ENCODE measurements around the gene BRD3. TPM values are rescaled to one million over a fixed set of nuclear protein-coding genes. Genes with fewer than 3 reads are reported as not detected.

BRD3 gene
- total and polyA plus RNA-seq, 2 of the 8 experiments (the other 6 are each of a cell fraction or from before 2014, with no cell fraction given) = 31.0 to 82.7 TPM

GRCh38 chr9:134002796-134003195, 65.0 kb downstream of the BRD3 start:
- Histone ChIP-seq H4K91ac (replicated peaks; ENCODE audit: insufficient read length, low read length) (no peak overlapping the region), H3K18ac (ENCODE audit: extremely low read depth, low read length) (no peak overlapping the region), H4K20me1 (replicated peaks in 1 of 2; ENCODE audit: control insufficient read depth in 1 of 2, insufficient read depth in 2 of 2, low read length in 2 of 2) (peaks cover 0 to 3% of the 10 kb centered on the region in 2 experiments), H3K56ac (replicated peaks; ENCODE audit: insufficient read length, low read depth, low read length) (no peak overlapping the region), H3K27me3 (replicated peaks in 1 of 4; ENCODE audit: control insufficient read depth in 3 of 4, extremely low read depth in 1 of 4, insufficient read depth in 3 of 4, low read length in 3 of 4) (no peaks in the 10 kb centered on the region), H3K79me1 (ENCODE audit: low read depth, low read length) (no peaks in the 10 kb centered on the region), H2BK5ac (ENCODE audit: low read depth, low read length) (no peak overlapping the region), H3K4ac (replicated peaks; ENCODE audit: insufficient read length, low read depth, low read length) (no peak overlapping the region), H3K23me2 (ENCODE audit: low read depth, low read length) (peaks cover 13% of the 10 kb centered on the region; the same call in 1 of the 2 replicates), H3K4me2 (ENCODE audit: insufficient read depth in 1 of 2, low read depth in 2 of 2, low read length in 2 of 2) (no peak overlapping the region), H2AK5ac (ENCODE audit: low read depth, low read length) (no peak overlapping the region), H3K9me3 (ENCODE audit: insufficient read depth in 2 of 2, low read depth in 1 of 2, low read length in 1 of 2) (no peaks in the 10 kb centered on the region), H2BK12ac (ENCODE audit: low read depth, low read length) (no peak overlapping the region), H2AFZ (ENCODE audit: low read length) (no peak overlapping the region), H3K27ac (ENCODE audit: low read depth, low read length) (no peak overlapping the region), H2BK20ac (ENCODE audit: low read length) (no peak overlapping the region), H3K4me3 (ENCODE audit: extremely low read depth in 1 of 4, insufficient read depth in 2 of 4, low read depth in 3 of 4, low read length in 4 of 4) (no peak overlapping the region), H3K23ac (ENCODE audit: insufficient read length) (no peak overlapping the region), H2BK120ac (replicated peaks; ENCODE audit: low read depth, low read length) (no peak overlapping the region), H2BK15ac (ENCODE audit: low read length) (no peak overlapping the region), H3K4me1 (replicated peaks in 1 of 4; ENCODE audit: control insufficient read depth in 3 of 4, insufficient read depth in 4 of 4, low read length in 3 of 4) (no peaks in the 10 kb centered on the region), H3K79me2 (ENCODE audit: control insufficient read depth in 1 of 2, insufficient read depth in 2 of 2, low read length in 2 of 2) (no peaks in the 10 kb centered on the region), H4K8ac (ENCODE audit: extremely low read depth, insufficient read depth, low read length) (no peak overlapping the region), H4K5ac (ENCODE audit: insufficient read length, low read depth, low read length) (no peak overlapping the region), H3K14ac (ENCODE audit: insufficient read length) (no peak overlapping the region), H3K36me3 (ENCODE audit: control insufficient read depth in 2 of 4, insufficient read depth in 4 of 4, low read length in 3 of 4) (no peaks in the 10 kb centered on the region), H3K9ac (replicated peaks in 1 of 4; ENCODE audit: extremely low read depth in 1 of 4, low read depth in 3 of 4, low read length in 3 of 4) (no peak overlapping the region)
- no peak for FAIRE-seq
- POLR2A ChIA-PET (ENCODE audit: partially characterized antibody) = no interaction called here
- no peak for DNase-seq (ENCODE audit: low read depth in 1 of 2, low spot score in 2 of 2)
- no peak for TF ChIP-seq CBX8 (IDR thresholded peaks at IDR 0.05; ENCODE audit: borderline replicate concordance, low read depth, low read length)
- CTCF ChIA-PET (ENCODE audit: partially characterized antibody) = interaction anchor here (0.8 to 1.6 kb wide), 2 partner anchors 9 to 210 kb away, joined by 3 to 6 read pairs; no protein-coding TSS in a partner anchor
- 67% methylated on average over 2 of the region's 2 CpGs; no CpG with 5 or more reads in 1 of the 2 experiments for WGBS, 2 experiments (ENCODE audit: extremely low coverage in 1 of 2, insufficient coverage in 1 of 2, insufficient read length in 1 of 2, insufficient replicate concordance in 2 of 2, low coverage in 1 of 2, low lambda C conversion rate in 2 of 2, missing lambda C conversion rate in 1 of 2)
